HTERT RPE-1 (cell line): ENCODE measurements around the gene SLC7A4.
"Not testable (repeated sequence)": the region's sequence is repeated elsewhere in the genome, so short reads cannot be mapped to it uniquely, and the experiment has no call there.

Experiments
- in situ Hi-C: fragments of 300-500 bp; cut with MboI; formaldehyde crosslinking; loops from 4 replicates; pipeline ENCODE4 v1.14.3; 2020; ENCODE audit warnings: low sequenced_read_pairs

SLC7A4 gene

DNA sequence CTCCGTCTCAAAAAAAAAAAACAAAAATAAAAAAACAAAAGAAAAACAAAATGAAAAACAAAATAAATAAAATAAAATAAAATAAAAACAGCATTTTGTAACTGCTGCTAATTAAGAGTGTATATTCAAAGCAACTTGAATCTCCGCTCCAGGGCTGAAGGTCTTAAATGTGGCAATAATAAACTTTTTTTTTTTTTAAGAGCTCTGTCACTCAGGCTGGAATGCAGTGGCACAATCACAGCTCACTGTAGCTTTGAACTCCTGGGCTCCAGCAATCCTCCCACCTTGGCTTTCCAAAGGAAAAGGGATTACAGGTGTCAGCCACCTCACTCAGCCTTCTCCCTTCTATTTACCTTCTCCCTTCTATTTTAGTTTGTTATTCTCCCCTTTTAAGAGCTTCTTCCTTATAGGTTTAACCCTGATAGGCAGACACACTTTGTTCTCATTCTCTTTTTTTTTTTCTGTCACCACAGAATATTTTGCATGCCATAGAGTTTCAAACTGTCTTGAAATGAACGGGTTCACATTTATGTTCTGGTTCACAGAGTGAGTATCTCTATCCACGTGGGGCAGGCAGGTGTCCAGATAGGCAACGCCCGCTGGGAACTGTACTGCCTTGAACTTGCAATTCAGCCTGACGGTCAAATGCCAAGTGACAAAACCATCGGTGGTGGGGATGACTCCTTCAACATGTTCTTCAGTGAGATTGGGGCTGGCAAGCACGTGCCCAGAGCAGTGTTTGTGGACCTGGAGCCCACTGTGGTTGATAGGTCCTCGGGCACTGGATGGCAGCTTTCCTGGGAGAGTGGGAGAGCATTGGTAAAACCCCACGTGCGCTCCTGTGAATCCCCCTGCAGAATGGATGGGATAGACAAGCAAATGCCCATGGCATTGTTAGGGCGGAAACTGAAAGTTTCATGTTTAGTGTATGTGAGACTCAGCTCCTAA is 32.8 kb upstream of the SLC7A4 start:
- in situ Hi-C loops, result no loop called here

DNA sequence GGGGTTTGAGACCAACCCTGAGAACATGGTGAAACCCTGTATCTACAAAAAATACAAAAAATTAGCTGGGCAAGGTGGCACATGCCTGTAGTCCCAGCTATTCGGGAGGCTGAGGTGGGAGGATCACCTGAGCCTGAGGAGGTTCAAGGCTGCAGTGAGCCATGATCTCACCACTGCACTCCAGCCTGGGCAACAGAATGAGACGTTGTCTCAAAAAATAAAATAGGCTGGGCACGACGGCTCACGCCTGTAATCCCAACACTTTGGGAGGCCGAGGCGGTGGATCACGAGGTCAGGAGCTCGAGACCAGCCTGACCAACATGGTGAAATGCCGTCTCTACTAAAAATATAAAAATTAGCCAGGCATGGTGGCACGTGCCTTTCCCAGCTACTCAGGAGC is 32.1 kb upstream of the SLC7A4 start:
- in situ Hi-C loops, result not testable (repeated sequence)

DNA sequence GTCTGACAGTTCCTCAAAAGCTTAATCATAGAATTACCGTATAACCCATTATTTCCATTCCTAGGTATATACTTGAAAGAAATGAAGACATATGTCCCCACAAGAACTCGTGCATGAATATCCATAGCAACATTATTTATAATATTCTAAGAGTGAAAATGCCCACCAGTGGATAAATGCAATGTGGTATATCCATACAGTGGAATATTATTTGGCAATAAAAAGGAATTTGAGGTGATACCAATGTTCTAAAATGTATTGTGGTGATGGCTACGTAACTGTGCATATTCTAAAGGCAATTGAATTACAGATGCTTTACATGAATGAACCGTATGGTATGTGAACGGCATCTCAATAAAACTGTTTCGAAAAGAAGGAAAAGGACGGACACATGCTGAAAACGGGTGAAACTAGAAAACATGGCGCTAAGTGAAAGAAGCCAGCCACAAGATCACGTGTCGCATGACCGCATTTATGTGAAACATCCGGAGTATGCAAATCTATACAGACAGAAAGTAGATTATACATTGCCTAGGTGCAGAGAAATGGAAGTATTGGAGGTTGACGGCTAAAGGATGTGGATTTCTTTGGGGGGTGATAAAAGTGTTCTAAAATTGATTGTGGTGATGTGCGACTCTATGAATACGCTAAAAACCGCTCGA is 29.4 kb upstream of the SLC7A4 start:
- in situ Hi-C loops, result not testable (repeated sequence)

DNA sequence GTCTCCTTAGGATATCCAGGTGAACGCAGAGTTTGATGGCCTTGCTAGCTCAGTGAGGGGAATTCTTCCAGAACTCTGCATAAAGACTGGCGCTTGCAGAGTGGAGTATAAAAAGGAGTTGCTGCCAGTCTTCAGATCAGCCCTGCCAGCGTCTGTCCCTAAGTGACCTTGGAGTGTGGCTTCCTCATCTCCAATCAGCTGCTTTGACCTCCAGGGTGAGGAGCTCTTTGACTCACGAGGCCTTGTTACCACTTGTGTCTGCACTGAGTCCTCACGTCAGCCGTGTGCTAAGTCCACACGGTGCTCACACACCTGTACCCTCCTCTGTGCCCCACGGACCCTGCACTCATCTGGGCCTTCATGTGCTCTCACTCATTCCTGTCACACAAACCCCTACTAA is 28.0 kb upstream of the SLC7A4 start:
- in situ Hi-C loops, result not testable (repeated sequence)

DNA sequence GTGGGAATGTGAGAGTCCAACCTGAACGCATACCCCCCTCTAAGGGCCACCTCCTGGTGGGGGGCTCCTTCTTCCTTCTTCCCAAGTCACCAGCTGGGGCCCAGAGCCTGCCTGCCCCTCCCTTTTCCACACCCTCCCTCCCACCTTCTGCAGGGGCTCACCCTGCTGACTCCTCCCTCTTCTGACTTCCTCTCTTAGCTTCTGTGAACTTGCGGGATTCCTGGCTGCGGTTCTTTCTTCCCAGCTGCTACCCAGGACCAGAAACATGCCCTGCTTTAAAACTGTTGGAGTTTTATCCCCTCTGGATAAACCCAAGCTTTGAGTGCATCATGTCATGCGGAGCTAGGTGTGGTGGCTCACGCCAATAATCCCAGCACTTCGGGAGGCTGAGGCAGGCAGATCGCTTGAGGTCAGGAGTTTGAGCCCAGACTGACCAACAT is 23.5 kb upstream of the SLC7A4 start:
- in situ Hi-C loops, result no loop called here

DNA sequence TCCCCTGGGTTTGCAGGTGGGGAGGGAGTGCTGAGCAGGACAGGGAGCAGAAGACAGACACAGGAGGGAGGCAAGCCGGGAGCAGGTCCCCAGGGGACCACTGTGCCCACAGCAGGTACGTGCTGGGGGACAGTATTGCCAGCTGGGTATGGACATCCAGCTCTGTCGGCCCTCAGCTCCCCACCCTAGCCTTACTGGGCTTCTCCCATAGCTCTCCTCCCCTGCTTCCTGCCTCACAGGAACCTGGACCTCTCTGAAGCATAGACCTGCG is 23.1 kb upstream of the SLC7A4 start:
- in situ Hi-C loops, result no loop called here

DNA sequence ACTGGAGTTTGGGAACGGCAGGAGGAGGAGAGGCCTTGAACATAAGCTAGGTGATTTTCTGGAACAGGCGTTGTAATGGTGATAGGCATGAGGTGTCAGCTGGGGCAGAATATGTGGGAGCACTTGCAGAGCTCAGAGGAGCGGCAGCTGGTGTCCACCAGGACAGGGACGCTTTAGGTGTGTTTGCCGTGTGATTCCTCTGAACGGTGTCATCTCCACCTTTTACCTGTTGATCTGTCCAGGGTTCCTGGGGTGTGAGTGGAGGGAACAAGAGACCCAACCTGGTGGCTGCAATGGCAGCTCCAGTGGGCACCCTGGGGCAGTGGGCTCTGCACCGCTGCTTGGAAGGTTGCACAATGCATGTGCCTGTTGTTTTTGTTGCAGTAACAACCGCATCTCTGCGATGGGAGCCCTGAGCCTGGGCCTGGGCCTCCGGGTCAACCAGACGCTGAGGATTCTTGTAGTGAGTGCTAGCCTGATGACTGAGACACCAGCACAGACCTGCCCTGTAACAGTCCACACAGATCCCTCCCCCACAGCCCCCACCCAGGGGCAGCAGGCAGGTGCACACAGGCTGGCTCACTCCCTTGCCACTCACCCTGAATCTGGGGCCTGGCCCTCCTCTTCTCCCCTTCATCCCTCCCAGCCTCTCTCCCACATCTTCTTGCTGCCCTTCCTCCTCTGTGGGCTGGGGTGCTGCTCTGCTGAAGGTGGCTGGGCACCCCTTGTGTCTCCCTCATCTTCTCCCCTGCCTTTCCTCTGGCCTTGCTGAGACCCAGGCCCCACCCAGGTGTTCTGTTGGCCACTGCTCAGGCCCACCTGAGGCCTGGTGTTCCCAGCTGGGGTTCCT is 22.6 kb upstream of the SLC7A4 start:
- in situ Hi-C loops, result no loop called here

DNA sequence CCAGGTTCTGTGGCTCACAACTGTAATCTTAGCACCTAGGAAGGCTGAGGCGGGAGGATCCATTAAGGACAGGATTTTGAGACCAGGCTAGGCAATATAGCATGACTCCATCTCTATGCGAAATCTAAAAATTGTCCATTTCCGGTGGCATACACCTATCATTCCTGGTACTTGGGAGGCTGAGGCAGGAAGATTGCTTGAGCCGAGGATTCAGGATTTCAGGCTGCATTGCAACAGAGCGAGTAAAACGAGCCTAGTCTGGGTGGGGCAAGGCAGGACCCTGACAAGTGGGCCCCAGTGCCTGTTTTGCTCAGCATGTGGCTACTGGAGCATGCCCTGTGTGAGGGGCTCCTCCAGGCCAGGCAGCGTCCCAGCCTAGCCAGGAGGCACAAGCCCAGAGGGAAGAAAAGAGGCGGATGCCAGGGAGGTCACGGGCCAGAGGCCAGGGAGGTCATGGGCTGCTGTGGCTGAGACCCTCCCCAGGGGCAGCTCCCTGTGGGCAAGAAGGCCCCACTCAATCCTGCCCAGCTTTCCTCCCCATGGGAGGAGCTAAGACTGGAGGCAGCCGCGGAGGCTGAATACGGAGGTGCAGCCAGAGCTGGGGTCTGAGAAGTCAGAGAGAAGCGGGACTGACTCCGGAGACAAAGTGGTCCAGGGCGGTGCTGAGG is 21.8 kb upstream of the SLC7A4 start:
- in situ Hi-C loops, result no loop called here

DNA sequence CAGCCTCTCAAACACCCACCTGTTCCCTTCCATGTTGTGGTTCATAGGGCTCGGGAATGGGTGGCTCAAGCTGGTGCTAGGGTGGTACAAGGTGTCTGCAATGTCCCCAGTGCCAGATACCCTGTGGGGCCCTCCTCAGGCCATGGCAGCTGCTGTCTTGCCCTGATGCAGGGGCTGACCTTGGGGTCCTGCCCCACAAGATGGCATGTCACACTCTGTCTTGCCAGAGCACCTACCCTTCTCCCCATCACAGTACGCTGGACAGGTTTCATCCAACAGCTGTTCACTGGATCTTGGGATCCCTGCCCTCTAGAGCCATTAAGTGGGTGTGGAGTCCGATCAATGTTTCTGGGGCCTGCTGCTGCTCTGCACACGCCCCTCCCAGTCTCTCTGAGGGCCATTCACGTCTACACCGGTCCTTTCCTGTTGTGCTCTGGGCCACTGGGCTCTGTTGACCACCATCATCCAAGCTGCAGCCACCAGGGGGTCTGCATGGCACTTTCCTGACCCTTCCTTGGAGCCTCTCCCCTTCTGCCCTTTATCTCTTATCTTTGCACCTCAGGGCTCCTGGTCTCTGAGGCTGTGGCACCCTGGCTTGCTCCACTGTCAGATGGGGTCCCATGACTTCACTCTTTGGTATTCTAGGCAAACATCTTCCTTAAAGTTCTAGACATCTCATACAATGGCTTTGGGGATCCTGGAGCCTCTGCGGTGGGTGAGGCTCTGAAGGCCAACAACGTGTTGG is 20.5 kb upstream of the SLC7A4 start:
- in situ Hi-C loops, result no loop called here

DNA sequence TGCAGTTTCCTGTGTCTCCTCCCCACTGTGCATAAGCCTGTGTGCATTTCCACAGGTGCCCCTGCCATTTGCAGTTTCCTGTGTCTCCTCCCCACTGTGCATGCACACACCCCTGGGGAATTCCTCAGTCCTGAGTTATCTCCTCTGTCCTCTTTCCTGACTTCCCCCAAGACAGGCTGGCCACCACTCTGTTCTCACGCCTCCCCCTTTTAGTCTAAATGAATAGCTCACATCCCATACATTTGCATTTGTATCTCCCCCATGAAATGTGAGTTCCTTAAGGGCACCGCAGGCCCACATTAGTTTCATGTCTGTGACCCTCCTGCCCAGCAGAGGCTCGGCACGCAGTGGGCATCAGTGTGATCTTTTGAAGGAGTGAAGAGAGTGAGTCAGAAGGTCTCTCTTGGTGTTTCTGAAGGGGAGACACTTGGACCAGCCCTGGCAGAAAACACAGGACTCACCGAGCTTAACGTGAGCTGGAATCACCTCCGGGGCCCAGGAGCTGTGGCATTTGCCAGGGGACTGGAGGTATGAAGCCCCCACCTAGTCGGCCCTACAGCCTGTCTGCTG is 19.6 kb upstream of the SLC7A4 start:
- in situ Hi-C loops, result no loop called here

DNA sequence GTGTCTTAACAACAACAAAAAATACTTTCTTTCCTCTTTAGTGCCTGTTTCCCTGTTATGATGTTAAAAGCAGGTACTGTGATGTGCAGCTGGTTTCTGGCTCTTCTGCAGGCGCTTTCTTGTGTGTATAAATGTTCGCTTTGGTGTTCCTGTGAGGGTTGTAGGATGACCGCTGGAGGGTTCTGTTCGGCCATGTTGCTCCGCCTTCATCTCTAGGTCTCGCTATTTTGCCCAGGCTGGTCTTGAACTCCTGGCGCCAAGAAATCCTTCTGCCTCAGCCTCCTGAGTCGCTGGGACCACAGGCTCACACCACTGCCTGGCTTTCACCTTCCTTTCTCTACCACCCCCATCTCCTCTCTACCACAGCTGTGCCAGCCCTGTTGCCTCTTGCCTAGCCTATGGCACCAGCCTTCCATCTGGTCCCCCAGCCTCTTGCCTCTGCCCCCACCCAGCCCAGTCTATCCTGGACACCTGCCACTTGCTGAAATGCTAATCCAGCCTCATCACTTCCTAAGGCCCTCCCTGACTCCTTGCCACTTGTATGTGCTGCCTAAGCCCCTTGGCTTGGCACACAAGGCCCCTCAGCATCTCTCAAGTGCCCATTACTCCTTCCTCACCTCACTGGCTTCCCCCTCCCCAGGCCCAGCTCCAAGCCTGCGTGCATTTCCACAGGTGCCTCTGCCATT is 18.9 kb upstream of the SLC7A4 start:
- in situ Hi-C loops, result no loop called here

DNA sequence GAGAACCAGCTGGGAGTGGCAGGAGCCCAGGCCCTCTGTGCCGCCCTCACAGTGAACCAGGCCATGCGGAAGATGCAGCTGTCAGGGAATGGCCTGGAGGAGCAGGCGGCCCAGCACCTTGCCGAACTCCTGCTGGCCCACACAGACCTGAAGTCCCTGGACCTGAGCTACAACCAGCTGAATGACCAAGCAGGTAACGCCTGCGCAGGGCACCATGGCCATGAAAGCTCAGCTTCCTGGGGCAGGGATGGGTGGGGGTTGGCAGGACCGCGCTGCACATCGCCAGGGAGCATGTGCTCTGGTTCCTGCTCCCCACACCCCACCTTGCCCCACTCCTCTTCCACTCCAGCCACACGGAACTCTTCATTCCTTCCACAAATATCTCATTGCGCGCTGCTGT is 16.6 kb upstream of the SLC7A4 start:
- in situ Hi-C loops, result not testable (repeated sequence)

DNA sequence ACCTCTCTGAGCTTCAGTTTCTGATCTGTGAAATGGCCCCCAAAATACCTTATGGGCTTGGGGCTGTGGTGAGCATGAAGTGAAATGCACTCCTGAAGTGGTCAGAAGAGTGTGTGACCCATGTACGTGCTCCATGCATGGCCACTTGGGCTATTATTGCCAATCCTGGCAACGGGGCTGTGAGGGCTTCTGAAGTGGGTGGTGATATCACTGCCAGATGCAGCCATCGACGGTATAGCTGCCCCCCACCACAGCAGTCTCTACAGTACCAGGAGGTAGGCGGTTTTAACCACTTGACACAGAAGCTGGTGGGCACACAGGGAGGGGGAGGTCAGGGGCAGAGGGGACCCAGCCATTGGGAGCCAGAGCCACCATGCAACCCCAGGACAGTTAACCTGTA is 16.1 kb upstream of the SLC7A4 start:
- in situ Hi-C loops, result not testable (repeated sequence)

DNA sequence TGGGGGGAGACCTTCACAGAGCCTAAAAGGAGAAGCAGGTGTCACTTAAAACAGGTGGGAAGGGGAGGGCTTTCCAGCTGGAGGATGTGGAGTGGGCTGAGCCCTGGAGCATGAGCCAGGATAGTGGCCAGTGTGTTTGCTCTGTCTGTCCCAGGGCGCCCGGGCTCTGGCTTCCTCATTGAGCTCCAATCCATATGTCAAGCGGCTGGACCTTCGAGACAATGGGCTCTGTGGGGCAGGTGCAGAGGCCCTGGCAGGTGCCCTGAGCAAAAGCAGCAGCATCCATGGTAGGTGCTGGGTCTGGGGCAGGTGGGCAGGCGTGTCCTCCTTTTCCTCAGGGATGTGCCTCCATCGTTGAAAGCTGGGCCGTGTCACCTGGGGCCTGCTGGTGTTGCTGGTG is 15.4 kb upstream of the SLC7A4 start:
- in situ Hi-C loops, result no loop called here

DNA sequence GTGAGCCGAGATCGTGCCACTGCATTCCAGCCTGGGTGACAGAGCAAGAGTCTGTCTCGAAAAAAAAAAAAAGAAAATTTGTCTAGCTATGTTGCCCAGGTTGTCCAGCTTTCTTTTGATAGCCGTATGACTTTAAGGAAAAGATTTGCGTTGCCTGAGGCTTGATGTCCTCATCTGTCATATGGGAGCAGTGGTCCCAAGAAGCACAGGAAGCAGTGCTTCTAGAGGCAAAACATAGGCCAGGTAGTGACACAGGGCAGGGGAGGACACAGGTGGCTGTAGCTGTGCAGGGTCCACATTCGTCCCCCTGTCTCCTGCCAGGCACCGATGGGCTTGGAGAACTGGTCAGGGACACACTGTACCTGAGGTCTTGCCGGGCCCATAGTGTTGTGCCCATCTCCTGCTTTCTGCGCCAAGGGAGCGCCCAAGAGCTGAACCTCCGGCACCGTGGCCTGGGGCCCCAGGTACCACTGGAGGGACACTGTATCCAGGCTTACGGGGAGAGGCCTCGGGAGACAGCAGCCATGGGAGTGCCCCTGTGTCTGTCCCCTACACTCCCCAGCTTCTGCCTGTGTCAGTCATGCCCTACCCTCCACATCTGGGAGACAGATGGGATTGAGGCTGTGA is 14.8 kb upstream of the SLC7A4 start:
- in situ Hi-C loops, result no loop called here

DNA sequence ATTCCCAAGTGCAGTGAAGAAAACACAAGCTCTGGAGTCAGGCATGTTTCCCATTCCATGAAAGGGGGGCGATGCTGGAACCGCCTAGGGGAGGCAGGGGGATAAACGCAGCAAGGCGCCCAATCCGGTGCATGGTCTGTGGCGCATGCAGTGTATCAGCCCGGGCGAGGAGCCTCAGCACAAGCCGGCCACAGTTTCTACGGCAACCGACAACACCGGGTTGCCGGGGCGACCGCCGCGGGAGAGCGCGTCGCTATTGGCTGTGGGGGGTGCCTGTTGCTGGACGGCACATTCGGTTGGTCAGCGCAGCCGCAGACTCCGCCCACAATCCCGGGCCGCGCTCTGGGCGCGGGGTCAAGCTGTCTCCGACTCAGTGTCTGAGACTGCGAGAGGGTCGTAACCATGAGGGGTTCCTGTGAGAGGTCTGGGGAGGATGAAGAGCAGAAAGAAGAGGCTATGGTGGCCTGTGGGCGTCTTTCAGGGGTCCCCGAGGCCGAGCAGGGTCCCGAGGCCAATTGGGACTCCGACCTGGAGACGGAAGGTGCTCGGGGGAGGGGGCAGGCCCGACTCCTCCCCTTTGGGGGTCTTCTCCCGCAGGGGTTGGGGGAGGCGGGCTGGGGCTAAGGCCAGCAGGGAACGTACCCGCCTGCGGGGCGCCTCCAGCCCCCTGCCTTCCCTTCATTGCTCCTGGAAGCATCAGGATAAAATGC is 13.4 kb upstream of the SLC7A4 start, which contains the start of gene LRRC74B:
Gene LRRC74B, plus strand, starts transcription at position 362 of the 710 bp plus-strand sequence. Its CDS starts 41 bp downstream, at position 403.
- in situ Hi-C loops, result no loop called here

DNA sequence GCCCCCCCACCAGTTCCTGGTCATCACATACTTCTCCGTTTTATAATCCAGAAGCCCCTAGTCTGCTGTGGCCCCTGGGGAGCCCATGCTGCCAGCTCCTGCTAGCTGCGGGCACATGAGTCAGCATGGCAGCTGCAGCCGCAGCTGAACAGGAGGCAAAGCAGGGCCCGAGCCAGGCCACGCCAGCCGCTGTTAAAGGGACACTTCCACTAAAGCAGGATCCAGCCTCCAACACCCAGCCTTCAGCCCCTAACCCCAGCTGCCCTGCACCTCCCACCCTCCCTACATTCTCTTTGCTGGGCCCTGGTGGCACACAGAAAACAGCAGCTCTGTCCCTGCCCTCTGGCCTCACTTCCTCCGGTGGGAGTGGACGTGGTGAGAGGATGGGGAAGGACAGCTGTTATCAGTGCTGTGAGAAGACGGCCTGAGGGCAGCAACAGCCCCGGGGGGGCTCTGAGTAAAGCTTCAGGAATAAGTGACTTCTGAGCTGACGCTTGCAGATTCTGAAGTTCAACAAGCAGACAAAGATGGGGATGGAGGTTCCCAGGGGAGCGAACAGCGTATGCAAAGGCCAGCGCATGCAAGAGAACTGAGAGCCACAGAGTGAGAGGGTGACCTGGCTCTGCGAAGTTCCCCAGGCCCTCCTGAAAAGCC is 12.7 kb upstream of the SLC7A4 start:
- in situ Hi-C loops, result no loop called here
